Measurements from ENCODE around the gene JOSD2. TPM values are rescaled to one million over a fixed set of nuclear protein-coding genes. Genes with fewer than 3 reads are reported as not detected.

Gene JOSD2
- total and polyA plus RNA-seq, 5 donors from 2014 or later: 16.6 to 37.7 (median 25.8) TPM

DNA sequence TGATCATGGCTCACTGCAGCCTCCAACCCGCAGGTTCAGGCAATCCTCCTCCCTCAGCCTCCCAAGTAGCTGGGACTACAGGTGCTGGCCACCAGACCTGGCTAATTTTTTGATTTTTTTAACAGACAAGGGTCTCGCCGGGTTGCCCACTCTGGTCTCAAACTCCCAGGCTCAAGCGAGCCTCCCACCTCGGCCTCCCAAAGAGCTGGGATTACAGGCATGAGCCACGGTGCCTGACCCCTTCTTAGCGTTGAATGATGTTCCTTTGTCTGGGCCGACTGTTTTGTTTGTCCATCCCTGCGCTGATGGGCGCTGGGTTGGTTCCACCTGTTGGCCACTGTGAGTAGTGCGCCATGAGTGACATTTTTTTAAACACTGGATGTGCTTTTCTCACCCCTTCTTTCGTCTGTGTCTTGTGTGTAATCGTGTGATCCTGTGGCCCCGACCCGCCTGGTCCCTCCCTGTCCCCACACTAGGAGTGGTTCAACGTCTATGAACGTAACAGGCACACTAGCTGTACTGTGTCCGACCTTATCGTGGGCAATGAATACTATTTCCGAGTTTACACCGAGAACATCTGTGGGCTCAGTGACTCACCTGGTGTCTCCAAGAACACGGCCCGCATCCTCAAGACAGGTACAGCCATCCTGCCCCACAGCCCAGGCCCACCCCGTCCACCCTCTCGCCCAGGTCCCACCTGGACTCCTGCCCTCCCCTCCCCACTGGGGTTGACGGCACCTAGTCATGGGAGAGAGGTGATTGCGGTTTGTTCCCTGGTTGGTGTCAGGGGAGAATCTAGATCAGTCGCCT is 49.7 kb downstream of the JOSD2 start:
- peaks cover 0 to 2% (median 0%) of the 10 kb centered on the region in 7 donors for H3K9me3 Mint-ChIP-seq
- no peaks in the 10 kb centered on the region for H3K27me3 ChIP-seq (ENCODE audit: control insufficient read depth, insufficient read depth, low read length)
- H3K36me3 Mint-ChIP-seq: no peaks in the 10 kb centered on the region
- H3K4me3 Mint-ChIP-seq: no peak overlapping the region
- H3K4me3 ChIP-seq (ENCODE audit: low read depth, low read length): no peak overlapping the region
- peak overlapping the region in 1 of 3 donors; percentile 2 for H3K27ac Mint-ChIP-seq
- DNase-seq: peak in 2 of 3 donors; percentile 49 to 69
- H3K27ac ChIP-seq (ENCODE audit: insufficient read depth, low read length, poor library complexity, severe bottlenecking): no peak overlapping the region
- H3K4me1 ChIP-seq (ENCODE audit: control insufficient read depth, insufficient read depth, low read length, poor library complexity, severe bottlenecking): peaks cover 5% of the 10 kb centered on the region
- peaks cover 0 to 7% (median 5%) of the 10 kb centered on the region in 4 donors for H3K4me1 Mint-ChIP-seq
- peaks cover 4% of the 10 kb centered on the region for H3K27me3 Mint-ChIP-seq
- no peaks in the 10 kb centered on the region for H3K36me3 ChIP-seq (ENCODE audit: control insufficient read depth, insufficient read depth, low read length)
- ATAC-seq (ENCODE audit: low read depth in 2 of 2): peak in 1 of 2 donors; percentile 53
- no peaks in the 10 kb centered on the region for H3K9me3 ChIP-seq (ENCODE audit: control insufficient read depth in 2 of 2, low read length in 2 of 2)

DNA sequence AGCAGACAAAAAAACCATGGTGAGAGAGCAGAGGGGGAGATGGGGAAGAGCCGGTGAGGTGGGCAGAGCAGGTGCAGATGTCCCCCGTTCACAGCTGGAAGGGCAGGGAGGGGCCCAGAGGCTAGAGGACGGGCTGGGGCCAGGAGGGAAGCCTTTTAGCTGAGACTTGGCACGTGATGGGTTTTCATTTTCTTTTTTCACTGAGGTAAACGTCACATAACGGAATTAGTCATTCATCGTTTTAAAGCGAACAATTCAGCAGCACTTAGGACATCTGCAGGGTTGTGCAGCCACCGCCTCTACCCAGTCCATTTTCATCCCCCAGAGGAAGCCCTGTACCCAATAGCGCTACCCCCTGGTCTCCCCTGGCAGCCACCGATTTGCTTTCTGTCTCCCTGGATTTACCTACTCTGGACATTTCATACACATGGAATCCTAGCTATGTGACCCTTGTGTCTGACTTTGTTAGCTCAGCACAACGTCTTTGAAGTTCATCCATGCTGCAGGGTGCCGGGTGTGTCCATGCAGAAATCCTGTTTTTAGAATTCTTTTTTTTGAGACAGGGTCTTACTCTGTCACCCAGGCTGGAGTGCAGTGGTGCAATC is 50.7 kb downstream of the JOSD2 start:
- Mint-ChIP-seq H3K27me3 (peaks cover 4% of the 10 kb centered on the region), H3K4me3 (no peak overlapping the region)
- peak in 1 of 3 donors; percentile 44 for DNase-seq

DNA sequence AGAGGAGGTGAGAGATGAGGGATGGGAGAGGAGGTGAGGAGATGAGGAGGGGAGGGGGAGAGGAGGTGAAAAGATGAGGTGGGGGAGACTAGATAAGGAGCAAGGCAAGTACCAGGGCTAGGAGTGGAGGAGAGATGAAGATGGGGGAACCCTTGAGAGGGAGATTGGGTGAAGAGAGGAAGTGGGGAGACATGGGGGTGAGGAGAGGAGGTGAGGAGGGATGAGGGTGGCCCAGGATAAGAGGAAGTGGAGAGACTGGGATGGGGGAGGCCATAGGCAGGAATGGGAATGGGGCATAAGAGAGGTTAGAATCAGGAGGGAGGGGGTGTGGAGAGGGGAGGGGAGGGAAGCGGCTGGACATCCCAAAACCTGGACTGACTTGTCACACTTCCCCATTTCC is 51.4 kb downstream of the JOSD2 start:
- H3K27me3 Mint-ChIP-seq: peaks cover 4% of the 10 kb centered on the region
- Histone ChIP-seq H3K9me3 (ENCODE audit: control insufficient read depth in 2 of 2, low read length in 2 of 2) (no peaks in the 10 kb centered on the region), H3K4me1 (ENCODE audit: control insufficient read depth, insufficient read depth, low read length, poor library complexity, severe bottlenecking) (peaks cover 5% of the 10 kb centered on the region), H3K27me3 (ENCODE audit: control insufficient read depth, insufficient read depth, low read length) (no peaks in the 10 kb centered on the region), H3K36me3 (ENCODE audit: control insufficient read depth, insufficient read depth, low read length) (no peaks in the 10 kb centered on the region), H3K27ac (ENCODE audit: insufficient read depth, low read length, poor library complexity, severe bottlenecking) (no peak overlapping the region), H3K4me3 (ENCODE audit: low read depth, low read length) (no peak overlapping the region)
- H3K4me3 Mint-ChIP-seq: no peak overlapping the region
- no peaks in the 10 kb centered on the region for H3K36me3 Mint-ChIP-seq
- H3K27ac Mint-ChIP-seq: no peak overlapping the region
- H3K4me1 Mint-ChIP-seq: peaks cover 0 to 7% (median 5%) of the 10 kb centered on the region in 4 donors
- ATAC-seq (ENCODE audit: low read depth in 2 of 2) (no peak), DNase-seq (no peak)
- peaks cover 0 to 2% (median 0%) of the 10 kb centered on the region in 7 donors for H3K9me3 Mint-ChIP-seq

More for the DNA sequence above, 50.7 kb downstream of the JOSD2 start:
- H3K9me3 ChIP-seq (ENCODE audit: control insufficient read depth in 2 of 2, low read length in 2 of 2): no peaks in the 10 kb centered on the region
- Mint-ChIP-seq H3K4me1 (peaks cover 0 to 7% (median 5%) of the 10 kb centered on the region in 4 donors), H3K27ac (peak overlapping the region in 1 of 3 donors; percentile 72), H3K36me3 (no peaks in the 10 kb centered on the region), H3K9me3 (peaks cover 0 to 2% (median 0%) of the 10 kb centered on the region in 7 donors)
- no peaks in the 10 kb centered on the region for H3K27me3 ChIP-seq (ENCODE audit: control insufficient read depth, insufficient read depth, low read length)
- peak in 1 of 2 donors; percentile 51 for ATAC-seq (ENCODE audit: low read depth in 2 of 2)
- H3K4me1 ChIP-seq (ENCODE audit: control insufficient read depth, insufficient read depth, low read length, poor library complexity, severe bottlenecking): peaks cover 5% of the 10 kb centered on the region
- no peaks in the 10 kb centered on the region for H3K36me3 ChIP-seq (ENCODE audit: control insufficient read depth, insufficient read depth, low read length)
- no peak overlapping the region for H3K27ac ChIP-seq (ENCODE audit: insufficient read depth, low read length, poor library complexity, severe bottlenecking)
- H3K4me3 ChIP-seq (ENCODE audit: low read depth, low read length): no peak overlapping the region

DNA sequence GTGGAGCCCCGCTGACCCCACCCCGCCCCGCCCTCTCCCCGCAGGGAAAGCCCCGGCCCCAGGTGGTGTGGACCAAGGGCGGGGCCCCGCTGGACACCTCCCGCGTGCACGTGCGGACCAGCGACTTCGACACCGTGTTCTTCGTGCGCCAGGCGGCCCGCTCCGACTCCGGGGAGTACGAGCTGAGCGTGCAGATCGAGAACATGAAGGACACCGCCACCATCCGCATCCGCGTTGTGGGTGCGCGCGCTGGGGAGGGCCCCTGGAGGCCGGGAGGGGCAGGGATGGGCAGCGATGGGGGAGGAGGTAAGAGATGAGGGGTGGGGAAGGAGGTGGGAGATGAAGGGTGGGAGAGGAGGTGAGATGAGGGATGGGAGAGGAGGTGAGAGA is 51.9 kb downstream of the JOSD2 start:
- ATAC-seq (ENCODE audit: low read depth in 2 of 2) (no peak), DNase-seq (no peak)
- Mint-ChIP-seq H3K9me3 (peaks cover 0 to 2% (median 0%) of the 10 kb centered on the region in 7 donors), H3K4me1 (peaks cover 0 to 7% (median 5%) of the 10 kb centered on the region in 4 donors), H3K4me3 (no peak overlapping the region), H3K36me3 (no peaks in the 10 kb centered on the region), H3K27me3 (peaks cover 4% of the 10 kb centered on the region), H3K27ac (no peak overlapping the region)
- H3K27me3 ChIP-seq (ENCODE audit: control insufficient read depth, insufficient read depth, low read length): no peaks in the 10 kb centered on the region
- H3K9me3 ChIP-seq (ENCODE audit: control insufficient read depth in 2 of 2, low read length in 2 of 2): no peaks in the 10 kb centered on the region
- H3K27ac ChIP-seq (ENCODE audit: insufficient read depth, low read length, poor library complexity, severe bottlenecking): no peak overlapping the region
- no peak overlapping the region for H3K4me3 ChIP-seq (ENCODE audit: low read depth, low read length)
- peaks cover 5% of the 10 kb centered on the region for H3K4me1 ChIP-seq (ENCODE audit: control insufficient read depth, insufficient read depth, low read length, poor library complexity, severe bottlenecking)
- no peaks in the 10 kb centered on the region for H3K36me3 ChIP-seq (ENCODE audit: control insufficient read depth, insufficient read depth, low read length)

DNA sequence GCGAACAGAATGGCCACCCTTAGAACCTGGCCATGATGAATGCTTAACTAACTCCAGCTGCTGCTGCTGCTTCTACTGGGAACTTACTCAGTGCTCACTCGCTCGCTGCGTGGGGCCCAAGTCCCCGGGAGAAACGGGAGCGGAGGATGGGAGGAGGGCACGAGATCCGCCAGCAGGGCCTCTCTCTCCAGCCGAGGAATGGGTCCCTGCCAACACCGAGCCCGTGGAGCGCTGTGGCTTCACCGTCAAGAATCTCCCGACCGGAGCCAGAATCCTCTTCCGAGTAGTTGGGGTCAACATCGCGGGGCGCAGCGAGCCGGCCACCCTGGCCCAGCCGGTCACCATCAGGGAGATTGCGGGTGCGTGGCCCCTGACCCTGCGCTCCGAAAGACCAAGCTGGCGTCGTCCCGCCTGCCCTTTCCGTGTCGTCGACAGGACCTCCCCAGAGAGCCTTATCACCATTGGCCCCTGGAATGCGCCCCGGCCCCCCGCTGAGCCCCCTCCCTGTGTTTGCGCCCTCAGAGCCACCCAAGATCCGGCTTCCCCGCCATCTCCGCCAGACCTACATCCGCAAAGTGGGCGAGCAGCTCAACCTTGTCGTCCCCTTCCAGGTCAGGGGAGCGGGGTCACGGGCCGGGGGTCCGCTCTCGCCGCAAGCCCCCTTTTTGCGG is 52.5 kb downstream of the JOSD2 start:
- Mint-ChIP-seq H3K27me3 (peaks cover 4% of the 10 kb centered on the region), H3K4me3 (no peak overlapping the region), H3K27ac (no peak overlapping the region), H3K9me3 (peaks cover 0 to 1% (median 0%) of the 10 kb centered on the region in 7 donors), H3K4me1 (peaks cover 0 to 7% (median 5%) of the 10 kb centered on the region in 4 donors), H3K36me3 (no peaks in the 10 kb centered on the region)
- no peaks in the 10 kb centered on the region for H3K9me3 ChIP-seq (ENCODE audit: control insufficient read depth in 2 of 2, low read length in 2 of 2)
- H3K27ac ChIP-seq (ENCODE audit: insufficient read depth, low read length, poor library complexity, severe bottlenecking): no peak overlapping the region
- peaks cover 5% of the 10 kb centered on the region for H3K4me1 ChIP-seq (ENCODE audit: control insufficient read depth, insufficient read depth, low read length, poor library complexity, severe bottlenecking)
- DNase-seq (no peak), ATAC-seq (ENCODE audit: low read depth in 2 of 2) (no peak)
- no peaks in the 10 kb centered on the region for H3K36me3 ChIP-seq (ENCODE audit: control insufficient read depth, insufficient read depth, low read length)
- H3K4me3 ChIP-seq (ENCODE audit: low read depth, low read length): no peak overlapping the region
- no peaks in the 10 kb centered on the region for H3K27me3 ChIP-seq (ENCODE audit: control insufficient read depth, insufficient read depth, low read length)

DNA sequence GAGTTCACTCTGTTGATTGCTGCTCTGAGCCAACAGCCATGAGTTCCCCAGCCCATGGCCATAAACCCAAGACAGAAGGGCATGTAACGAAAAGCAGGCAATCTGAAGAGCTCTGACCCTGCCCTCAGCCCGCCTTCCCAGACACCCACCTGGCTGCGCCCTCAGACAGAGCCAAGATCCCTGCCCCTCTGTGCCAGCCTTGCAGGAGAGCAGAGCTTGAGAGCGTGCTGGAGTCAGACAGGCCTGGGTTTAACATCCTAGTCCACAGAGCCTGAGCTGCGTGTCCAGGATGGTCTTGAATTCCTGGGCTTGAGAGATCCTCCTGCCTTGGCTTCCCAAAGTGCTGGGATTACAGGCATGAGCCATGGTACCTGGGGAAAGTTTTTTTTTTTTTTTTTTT is 53.7 kb downstream of the JOSD2 start:
- H3K27ac Mint-ChIP-seq: no peak overlapping the region
- DNase-seq (no peak), ATAC-seq (ENCODE audit: low read depth in 2 of 2) (no peak)
- Histone ChIP-seq H3K4me3 (ENCODE audit: low read depth, low read length) (no peak overlapping the region), H3K4me1 (ENCODE audit: control insufficient read depth, insufficient read depth, low read length, poor library complexity, severe bottlenecking) (peaks cover 5% of the 10 kb centered on the region), H3K9me3 (ENCODE audit: control insufficient read depth in 2 of 2, low read length in 2 of 2) (no peaks in the 10 kb centered on the region), H3K27ac (ENCODE audit: insufficient read depth, low read length, poor library complexity, severe bottlenecking) (no peak overlapping the region), H3K36me3 (ENCODE audit: control insufficient read depth, insufficient read depth, low read length) (no peaks in the 10 kb centered on the region), H3K27me3 (ENCODE audit: control insufficient read depth, insufficient read depth, low read length) (no peaks in the 10 kb centered on the region)
- H3K9me3 Mint-ChIP-seq: peaks cover 0 to 1% (median 0%) of the 10 kb centered on the region in 7 donors
- H3K27me3 Mint-ChIP-seq: peaks cover 4% of the 10 kb centered on the region
- H3K4me1 Mint-ChIP-seq: peaks cover 1 to 7% (median 4%) of the 10 kb centered on the region in 4 donors
- H3K36me3 Mint-ChIP-seq: no peaks in the 10 kb centered on the region
- H3K4me3 Mint-ChIP-seq: no peak overlapping the region
